HG03135 (cell line): ENCODE measurements around the gene KATNB1.

Experiments
- ATAC-seq: cut with Tn5 transposase; IDR thresholded peaks from one replicate; pipeline ENCODE4 v1.9.1; 2021; ENCODE audit warnings: mild to moderate bottlenecking, moderate library complexity; ENCODE audit not compliant: unreplicated experiment

The KATNB1 gene

GRCh38 chr16:57755061-57755684, 19.6 kb downstream of the KATNB1 start:
- no peak for ATAC-seq

GRCh38 chr16:57755726-57756423, 20.3 kb downstream of the KATNB1 start:
- ATAC-seq = no peak

- ATAC-seq = no peak
These were observed 21.1 kb downstream of the KATNB1 start for GRCh38 chr16:57756424-57757325.

- peak; percentile 59 for ATAC-seq
These were observed 21.8 kb downstream of the KATNB1 start for GRCh38 chr16:57757326-57757786.

GRCh38 chr16:57757883-57758282, 22.3 kb downstream of the KATNB1 start:
- ATAC-seq = no peak

GRCh38 chr16:57758331-57759117, 23.0 kb downstream of the KATNB1 start:
- no peak for ATAC-seq

GRCh38 chr16:57759131-57759530, 23.6 kb downstream of the KATNB1 start:
- no peak for ATAC-seq

- ATAC-seq = no peak
These were observed 24.2 kb downstream of the KATNB1 start for GRCh38 chr16:57759541-57760356.

- no peak for ATAC-seq
These were observed 25.0 kb downstream of the KATNB1 start for GRCh38 chr16:57760357-57761160.

- no peak for ATAC-seq
These were observed 25.7 kb downstream of the KATNB1 start for GRCh38 chr16:57761301-57761700.

- ATAC-seq = no peak
These were observed 26.4 kb downstream of the KATNB1 start for GRCh38 chr16:57761957-57762356.

GRCh38 chr16:57762365-57763040, 26.9 kb downstream of the KATNB1 start:
- ATAC-seq = no peak

GRCh38 chr16:57763285-57764005, 27.9 kb downstream of the KATNB1 start:
- ATAC-seq = no peak

- ATAC-seq = no peak
These were observed 28.4 kb downstream of the KATNB1 start for GRCh38 chr16:57764006-57764340.

- no peak for ATAC-seq
These were observed 29.0 kb downstream of the KATNB1 start for GRCh38 chr16:57764341-57765159.

GRCh38 chr16:57765160-57765728, 29.7 kb downstream of the KATNB1 start:
- no peak for ATAC-seq
